Middle frontal gyrus (tissue), 1 donor: ENCODE data around the gene GJB5.

ENCODE experiments used
- DNase-seq: peaks from one replicate; pipeline ENCODE4 v3.0.0-alpha.2; 2015; ENCODE audit warnings: low spot score; ENCODE audit errors: extremely low spot score

GJB5 gene

GRCh38 chr1:34776911-34777310 lies 22.1 kb downstream of the GJB5 start:
- no peak for DNase-seq

DNA sequence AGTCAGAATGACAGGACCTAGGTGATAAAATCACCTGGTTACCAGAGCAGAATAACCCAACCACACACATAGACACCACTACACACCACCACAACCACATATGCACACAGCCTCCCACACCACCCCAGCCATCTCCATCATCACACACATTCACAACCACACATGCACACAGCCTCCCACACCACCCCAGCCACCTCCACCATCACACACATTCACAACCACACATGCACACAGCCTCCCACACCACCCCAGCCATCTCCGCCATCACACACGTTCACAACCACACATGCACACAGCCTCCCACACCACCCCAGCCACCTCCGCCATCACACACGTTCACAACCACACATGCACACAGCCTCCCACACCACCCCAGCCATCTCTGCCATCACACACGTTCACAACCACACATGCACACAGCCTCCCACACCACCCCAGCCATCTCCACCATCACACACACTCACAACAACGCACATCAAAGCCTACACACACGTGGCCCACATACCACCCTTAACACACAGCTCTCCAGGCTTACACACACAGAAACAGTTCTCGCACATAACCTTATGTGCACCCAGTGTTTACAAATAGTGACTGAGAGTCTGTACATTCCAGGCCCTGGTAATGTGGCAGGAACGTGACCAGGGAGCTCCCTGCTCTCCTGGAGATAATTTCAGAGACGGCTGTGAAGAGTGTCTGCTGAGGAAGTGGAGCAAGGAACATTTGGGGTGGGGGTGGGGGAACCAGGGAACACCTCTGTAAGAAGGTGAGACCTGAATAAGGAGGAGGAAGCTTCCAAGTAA lies 22.9 kb downstream of the GJB5 start:
- DNase-seq: no peak

DNA sequence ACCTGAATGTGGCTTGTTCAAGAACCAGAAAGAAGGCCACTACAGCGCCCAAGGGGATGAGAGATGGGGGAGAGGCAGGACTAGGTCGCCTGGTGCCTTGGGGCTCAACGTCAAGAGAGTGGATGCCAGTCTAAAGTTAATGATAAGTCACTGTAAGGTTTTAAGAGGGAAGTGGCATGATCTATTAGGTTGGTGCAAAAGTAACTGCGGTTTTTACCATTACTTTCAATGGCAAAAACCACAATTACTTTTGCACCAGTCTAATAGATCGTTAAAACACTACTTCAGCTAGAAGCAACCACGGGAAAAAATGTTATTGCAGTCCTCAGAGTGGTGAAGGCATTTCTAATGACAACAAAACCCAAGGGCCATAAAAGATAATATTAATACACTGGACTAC lies 23.5 kb downstream of the GJB5 start:
- DNase-seq: no peak

- DNase-seq: no peak
Measured at GRCh38 chr1:34779005-34779404, 24.2 kb downstream of the GJB5 start.

GRCh38 chr1:34779526-34779925 lies 24.7 kb downstream of the GJB5 start:
- no peak for DNase-seq

- DNase-seq: no peak
Measured at GRCh38 chr1:34779962-34780361, 25.1 kb downstream of the GJB5 start.

- no peak for DNase-seq
Measured at GRCh38 chr1:34780528-34780927, 25.7 kb downstream of the GJB5 start.

- DNase-seq: no peak
Measured at GRCh38 chr1:34781071-34781843, 26.4 kb downstream of the GJB5 start, which contains the start of gene GJB3. Gene GJB3 (plus strand): TSS chr1:34781214. CDS start chr1:34784763, 3,549 bp downstream.

- DNase-seq: no peak
Measured at GRCh38 chr1:34781844-34782391, 27.1 kb downstream of the GJB5 start.

DNA sequence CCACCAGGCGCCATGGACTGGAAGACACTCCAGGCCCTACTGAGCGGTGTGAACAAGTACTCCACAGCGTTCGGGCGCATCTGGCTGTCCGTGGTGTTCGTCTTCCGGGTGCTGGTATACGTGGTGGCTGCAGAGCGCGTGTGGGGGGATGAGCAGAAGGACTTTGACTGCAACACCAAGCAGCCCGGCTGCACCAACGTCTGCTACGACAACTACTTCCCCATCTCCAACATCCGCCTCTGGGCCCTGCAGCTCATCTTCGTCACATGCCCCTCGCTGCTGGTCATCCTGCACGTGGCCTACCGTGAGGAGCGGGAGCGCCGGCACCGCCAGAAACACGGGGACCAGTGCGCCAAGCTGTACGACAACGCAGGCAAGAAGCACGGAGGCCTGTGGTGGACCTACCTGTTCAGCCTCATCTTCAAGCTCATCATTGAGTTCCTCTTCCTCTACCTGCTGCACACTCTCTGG lies 29.9 kb downstream of the GJB5 start:
- no peak for DNase-seq

- no peak for DNase-seq
Measured at GRCh38 chr1:34785231-34785874, 30.5 kb downstream of the GJB5 start.

DNA sequence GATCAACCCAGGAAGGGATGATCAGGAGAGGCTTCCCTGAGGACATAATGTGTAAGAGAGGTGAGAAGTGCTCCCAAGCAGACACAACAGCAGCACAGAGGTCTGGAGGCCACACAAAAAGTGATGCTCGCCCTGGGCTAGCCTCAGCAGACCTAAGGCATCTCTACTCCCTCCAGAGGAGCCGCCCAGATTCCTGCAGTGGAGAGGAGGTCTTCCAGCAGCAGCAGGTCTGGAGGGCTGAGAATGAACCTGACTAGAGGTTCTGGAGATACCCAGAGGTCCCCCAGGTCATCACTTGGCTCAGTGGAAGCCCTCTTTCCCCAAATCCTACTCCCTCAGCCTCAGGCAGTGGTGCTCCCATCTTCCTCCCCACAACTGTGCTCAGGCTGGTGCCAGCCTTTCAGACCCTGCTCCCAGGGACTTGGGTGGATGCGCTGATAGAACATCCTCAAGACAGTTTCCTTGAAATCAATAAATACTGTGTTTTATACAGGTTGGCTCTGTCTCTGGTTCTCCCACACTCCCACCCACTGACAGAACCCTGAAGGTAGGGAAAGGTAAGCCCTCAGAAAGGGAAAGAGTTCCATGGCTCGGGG lies 31.1 kb downstream of the GJB5 start:
- DNase-seq: no peak

DNA sequence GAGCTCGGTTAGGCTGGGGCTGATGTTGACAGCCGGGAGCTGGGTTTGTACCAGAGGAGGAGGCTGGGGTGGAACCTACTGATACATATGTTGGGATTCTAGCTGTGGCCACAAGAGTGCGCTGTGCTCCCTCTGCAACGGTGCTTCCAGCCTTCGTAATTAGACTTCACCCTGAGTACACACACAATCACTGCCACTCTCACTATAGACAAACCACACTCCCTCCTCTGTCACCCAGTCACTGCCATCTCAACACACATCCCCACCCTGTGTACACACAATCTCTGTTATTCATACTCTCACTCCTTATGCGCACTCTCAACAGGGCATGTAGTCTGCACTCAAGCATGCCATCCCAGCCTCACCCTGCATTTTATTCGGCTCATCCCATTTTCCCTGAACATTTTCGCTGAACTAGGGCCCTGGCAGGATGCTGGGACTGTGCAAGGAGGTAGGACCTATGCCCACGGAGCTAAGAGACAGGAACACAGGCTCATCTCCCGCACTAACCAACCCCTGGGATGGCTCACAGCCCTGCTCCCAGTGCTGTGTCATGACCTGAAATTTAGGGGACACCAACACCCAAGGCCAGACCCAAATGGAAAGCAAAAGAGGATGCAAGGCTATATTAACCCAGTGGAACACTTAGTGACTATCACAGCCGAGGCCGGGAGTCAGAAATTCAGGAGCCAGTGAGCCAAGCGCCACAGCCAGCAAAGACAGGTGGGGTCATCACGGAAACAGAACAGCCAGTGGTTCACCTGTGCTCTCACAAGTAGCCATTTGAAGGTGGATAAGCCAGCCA lies 31.9 kb downstream of the GJB5 start:
- DNase-seq: peak; percentile 66

- no peak for DNase-seq
Measured at GRCh38 chr1:34787461-34788420, 32.9 kb downstream of the GJB5 start.

DNA sequence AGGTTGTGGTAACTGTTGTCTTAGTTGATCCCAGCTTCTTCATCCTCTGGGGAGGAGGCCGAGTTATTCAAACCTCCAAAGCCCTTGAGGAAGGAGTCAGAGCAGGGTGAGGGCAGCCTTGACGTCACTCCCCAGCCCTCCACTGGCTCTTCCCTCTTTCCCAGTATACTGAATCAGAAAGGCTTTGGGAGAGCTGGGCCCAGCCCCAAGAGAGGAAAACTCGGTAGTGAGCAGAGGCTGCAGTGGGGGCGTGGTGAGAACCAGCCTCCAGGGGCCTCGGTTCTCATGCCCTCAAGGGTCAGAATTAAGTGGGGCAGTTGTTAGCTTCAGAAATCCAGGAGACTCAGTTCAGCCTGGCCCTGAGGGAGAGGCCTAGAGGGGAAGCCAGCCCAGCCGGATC lies 36.1 kb downstream of the GJB5 start:
- no peak for DNase-seq

DNA sequence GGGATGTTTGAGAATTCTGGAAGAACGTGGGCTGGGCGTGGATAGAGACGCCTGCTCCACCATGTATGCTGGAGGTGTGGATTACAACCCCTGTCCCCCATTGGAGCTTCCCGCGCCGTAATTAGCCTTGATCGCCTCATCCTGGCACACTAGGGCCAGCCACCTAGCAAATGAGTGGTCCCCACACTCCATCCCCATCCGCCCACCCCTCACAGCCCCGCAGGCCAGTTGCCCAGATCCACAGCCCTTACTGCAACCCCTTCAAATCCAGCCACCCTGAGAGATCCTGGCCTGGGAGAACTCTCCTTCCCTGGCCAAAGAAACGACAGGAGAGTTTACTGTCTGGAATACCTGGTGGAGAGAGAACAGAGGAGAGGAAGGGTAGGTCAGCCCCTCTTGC lies 37.6 kb downstream of the GJB5 start:
- DNase-seq: no peak

GRCh38 chr1:34792868-34793727 lies 38.3 kb downstream of the GJB5 start, which contains the start of gene GJA4:
Gene GJA4 (plus strand): TSS chr1:34792999. CDS start chr1:34794214, 1,215 bp downstream.
- DNase-seq: no peak
